ENCODE results near the gene IL22RA2.
A peak's percentile ranks its signal among the peaks of the same experiment; 100 is the strongest.

IL22RA2 gene

DNA sequence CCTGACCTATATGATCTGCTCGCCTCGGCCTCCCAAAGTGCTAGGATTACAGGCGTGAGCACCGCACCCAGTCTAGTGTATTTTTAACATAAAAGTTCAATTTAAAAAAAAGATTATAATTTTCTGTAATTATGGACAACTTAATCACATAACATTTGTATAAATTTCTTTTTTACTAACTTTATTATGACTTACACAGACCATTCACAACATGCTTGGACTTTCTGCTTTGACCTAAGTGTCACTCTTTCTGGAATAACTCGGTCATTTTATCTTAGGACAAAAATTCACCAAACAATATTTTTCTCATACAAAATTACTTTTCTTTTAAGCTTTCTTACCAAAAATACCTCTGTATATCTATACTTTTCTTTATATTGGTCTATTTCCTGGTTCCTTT, 15.4 kb upstream of the IL22RA2 start:
- H3K27me3 Mint-ChIP-seq = no peaks in the 10 kb centered on the region
- peaks cover 2 to 22% of the 10 kb centered on the region in 2 donors for H3K36me3 Mint-ChIP-seq
- H3K4me3 Mint-ChIP-seq = no peak overlapping the region
- no peak overlapping the region for H3K27ac Mint-ChIP-seq
- no peaks in the 10 kb centered on the region for H3K4me1 Mint-ChIP-seq
- peaks cover 19 to 20% of the 10 kb centered on the region in 2 donors for H3K9me3 Mint-ChIP-seq
- DNase-seq = no peak
- no peak for ATAC-seq (replicated peaks)

DNA sequence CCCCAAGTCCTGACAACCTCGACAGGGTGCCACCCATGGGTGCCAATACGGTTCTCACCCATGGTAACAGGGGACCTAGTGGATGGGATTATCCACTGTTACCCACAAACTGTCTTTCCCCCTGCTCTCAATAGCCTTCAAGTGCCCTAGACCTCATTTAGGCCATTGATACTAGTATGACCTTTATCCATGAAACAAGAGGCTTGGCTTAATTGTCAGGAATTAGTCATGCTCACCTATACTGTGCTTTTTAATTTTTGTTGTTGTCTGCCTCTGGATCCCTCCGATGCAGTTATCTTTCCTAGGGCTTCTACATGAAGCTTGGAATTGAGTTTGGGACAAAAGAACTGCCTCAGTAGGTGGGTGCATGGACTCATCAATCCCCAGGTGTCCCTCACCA, 11.8 kb upstream of the IL22RA2 start:
- H3K9me3 Mint-ChIP-seq = peaks cover 23% of the 10 kb centered on the region in 2 donors

DNA sequence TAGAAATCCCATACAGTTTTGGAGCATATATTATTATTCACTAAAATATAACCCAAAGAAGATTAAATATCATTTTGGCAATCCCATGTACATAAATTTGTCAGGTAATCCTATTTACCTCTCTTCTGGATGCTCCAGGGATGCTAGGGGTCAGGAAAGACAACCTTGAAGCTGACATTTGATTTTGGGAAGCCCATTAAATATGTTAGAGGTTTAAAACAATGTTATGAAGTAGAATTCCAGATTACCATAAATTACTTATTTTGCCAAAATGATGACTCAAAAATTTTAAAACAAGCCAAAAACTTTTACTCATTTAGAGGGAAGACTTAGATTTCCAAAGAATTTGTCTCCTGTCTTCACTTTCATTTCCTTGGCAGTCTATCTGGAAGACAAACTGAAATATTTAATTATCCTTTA, 9.2 kb upstream of the IL22RA2 start:
- no peak overlapping the region for H3K27ac Mint-ChIP-seq
- DNase-seq = no peak
- peaks cover 12 to 32% of the 10 kb centered on the region in 2 donors for H3K36me3 Mint-ChIP-seq
- peaks cover 5 to 12% of the 10 kb centered on the region in 2 donors for H3K4me1 Mint-ChIP-seq
- no peak for ATAC-seq (replicated peaks)
- H3K4me3 Mint-ChIP-seq = no peak overlapping the region
- no peaks in the 10 kb centered on the region for H3K27me3 Mint-ChIP-seq
- H3K9me3 Mint-ChIP-seq = peaks cover 24 to 32% of the 10 kb centered on the region in 2 donors

More for the DNA sequence above, 11.8 kb upstream of the IL22RA2 start:
- no peaks in the 10 kb centered on the region for H3K4me1 Mint-ChIP-seq
- H3K27me3 Mint-ChIP-seq = no peaks in the 10 kb centered on the region
- H3K36me3 Mint-ChIP-seq = peaks cover 6 to 24% of the 10 kb centered on the region in 2 donors
- no peak overlapping the region for H3K4me3 Mint-ChIP-seq
- DNase-seq = no peak
- no peak overlapping the region for H3K27ac Mint-ChIP-seq
- ATAC-seq (replicated peaks) = no peak

DNA sequence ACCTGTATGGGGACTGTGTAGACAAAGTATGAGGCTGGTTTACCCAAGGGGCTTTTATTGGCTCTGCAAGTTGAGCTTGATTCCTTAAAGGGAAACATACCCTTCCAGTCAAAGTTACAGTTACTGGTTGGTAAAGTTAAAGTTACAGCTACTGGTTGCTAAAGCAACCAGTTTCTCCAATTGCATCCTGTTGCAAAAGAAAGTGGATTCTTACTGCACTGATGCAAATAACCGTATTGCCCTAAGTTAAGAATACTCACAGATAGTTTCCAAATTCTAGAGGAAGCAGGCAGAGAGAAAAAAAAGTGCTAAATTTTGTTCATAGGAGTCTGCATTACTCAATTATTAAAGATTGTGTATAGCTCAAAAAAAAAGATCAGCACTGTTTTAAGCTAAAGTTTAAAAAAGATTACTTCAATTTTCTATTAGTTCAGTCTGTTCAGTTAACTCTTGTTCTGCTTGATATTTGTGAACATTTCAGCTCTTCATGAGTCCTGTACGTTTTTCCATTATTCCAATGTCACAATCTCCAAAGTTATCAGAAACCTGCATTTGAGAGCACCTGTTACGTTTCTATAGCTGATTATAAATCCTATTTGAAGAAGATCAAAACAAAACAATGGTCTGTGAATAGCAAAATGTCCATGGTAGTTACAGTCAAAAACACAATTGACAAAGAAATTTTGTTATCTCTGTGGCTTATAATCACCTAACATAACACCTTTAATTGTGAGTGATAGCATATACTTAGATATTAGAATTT, 8.6 kb upstream of the IL22RA2 start:
- H3K27me3 Mint-ChIP-seq = no peaks in the 10 kb centered on the region
- peaks cover 7 to 17% of the 10 kb centered on the region in 2 donors for H3K4me1 Mint-ChIP-seq
- H3K36me3 Mint-ChIP-seq = peaks cover 14 to 38% of the 10 kb centered on the region in 2 donors
- H3K27ac Mint-ChIP-seq = no peak overlapping the region
- no peak for ATAC-seq (replicated peaks)
- no peak for DNase-seq
- no peak overlapping the region for H3K4me3 Mint-ChIP-seq
- H3K9me3 Mint-ChIP-seq = peaks cover 24 to 32% of the 10 kb centered on the region in 2 donors

DNA sequence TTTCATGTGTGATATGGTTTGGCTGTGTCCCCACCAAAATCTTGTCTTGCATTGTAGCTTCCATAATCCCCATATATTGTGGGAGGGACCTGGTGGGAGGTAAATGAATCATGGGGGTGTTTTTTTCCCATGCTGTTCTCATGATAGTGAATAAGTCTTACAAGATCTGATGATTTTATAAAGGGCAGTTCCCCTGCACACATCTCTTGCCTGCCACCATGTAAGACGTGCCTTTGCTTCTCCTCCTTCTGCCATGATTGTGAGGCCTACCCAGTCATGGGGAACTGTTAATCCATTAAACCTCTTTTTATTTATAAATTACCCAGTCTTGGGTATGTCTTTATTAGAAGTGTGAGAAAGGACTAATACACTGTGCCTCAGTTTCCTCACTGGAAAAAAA, 4.2 kb upstream of the IL22RA2 start:
- peaks cover 15 to 29% of the 10 kb centered on the region in 2 donors for H3K36me3 Mint-ChIP-seq
- ATAC-seq (replicated peaks) = no peak
- H3K9me3 Mint-ChIP-seq = peaks cover 11 to 16% of the 10 kb centered on the region in 2 donors

DNA sequence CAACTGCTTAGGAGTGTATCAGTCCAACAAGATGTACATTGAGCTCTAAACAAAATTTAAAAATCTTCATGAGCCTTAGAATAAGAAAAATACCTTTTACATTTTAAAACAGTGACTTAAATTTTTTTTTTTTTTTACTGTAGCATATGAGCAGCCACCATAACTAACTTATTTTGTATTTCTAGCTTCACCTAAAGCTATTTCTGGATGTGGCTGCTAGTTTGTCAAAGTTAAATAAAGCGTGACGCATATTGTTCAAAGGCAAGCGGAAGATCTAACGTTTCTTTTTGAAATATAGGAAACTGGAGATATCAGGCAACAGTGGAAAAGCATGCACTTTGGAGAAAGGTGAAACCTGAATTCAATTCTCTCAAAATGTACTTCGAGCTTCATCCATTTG, 3.3 kb upstream of the IL22RA2 start:
- Mint-ChIP-seq H3K36me3 (peaks cover 15 to 29% of the 10 kb centered on the region in 2 donors), H3K9me3 (peaks cover 10 to 16% of the 10 kb centered on the region in 2 donors), H3K27ac (peak overlapping the region; percentile 76), H3K4me3 (peak overlapping the region in 1 of 2 donors; percentile 25), H3K4me1 (peaks cover 32 to 68% of the 10 kb centered on the region in 2 donors), H3K27me3 (no peaks in the 10 kb centered on the region)
- DNase-seq = no peak
- ATAC-seq (replicated peaks) = no peak

More for the DNA sequence above, 4.2 kb upstream of the IL22RA2 start:
- no peak for DNase-seq
- no peak overlapping the region for H3K4me3 Mint-ChIP-seq
- H3K4me1 Mint-ChIP-seq = peaks cover 24 to 59% of the 10 kb centered on the region in 2 donors
- H3K27ac Mint-ChIP-seq = peak overlapping the region; percentile 67
- H3K27me3 Mint-ChIP-seq = no peaks in the 10 kb centered on the region

DNA sequence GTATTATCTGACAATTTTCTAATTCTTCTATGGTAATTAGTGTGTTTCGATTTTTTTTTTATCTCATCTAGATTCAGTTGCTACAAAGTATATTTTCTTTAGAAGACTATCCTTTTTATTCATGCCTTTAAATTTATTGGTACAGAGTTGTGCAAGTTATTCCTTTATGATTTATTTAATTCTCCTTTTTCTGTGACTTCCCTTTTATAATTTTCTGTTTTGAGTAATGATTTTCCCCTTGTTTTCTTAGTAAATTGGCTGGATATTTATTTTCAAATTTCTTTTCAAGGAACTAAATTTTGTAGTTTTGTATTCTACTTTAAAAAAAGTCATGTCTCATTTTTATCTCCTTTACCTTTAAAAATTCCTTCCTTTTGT, 2.4 kb upstream of the IL22RA2 start:
- Mint-ChIP-seq H3K27me3 (no peaks in the 10 kb centered on the region), H3K27ac (peak overlapping the region; percentile 17), H3K4me1 (peaks cover 40 to 76% of the 10 kb centered on the region in 2 donors), H3K9me3 (peaks cover 9 to 13% of the 10 kb centered on the region in 2 donors), H3K4me3 (peak overlapping the region in 1 of 2 donors; percentile 14), H3K36me3 (peaks cover 15 to 27% of the 10 kb centered on the region in 2 donors)
- DNase-seq (no peak), ATAC-seq (replicated peaks) (no peak)

DNA sequence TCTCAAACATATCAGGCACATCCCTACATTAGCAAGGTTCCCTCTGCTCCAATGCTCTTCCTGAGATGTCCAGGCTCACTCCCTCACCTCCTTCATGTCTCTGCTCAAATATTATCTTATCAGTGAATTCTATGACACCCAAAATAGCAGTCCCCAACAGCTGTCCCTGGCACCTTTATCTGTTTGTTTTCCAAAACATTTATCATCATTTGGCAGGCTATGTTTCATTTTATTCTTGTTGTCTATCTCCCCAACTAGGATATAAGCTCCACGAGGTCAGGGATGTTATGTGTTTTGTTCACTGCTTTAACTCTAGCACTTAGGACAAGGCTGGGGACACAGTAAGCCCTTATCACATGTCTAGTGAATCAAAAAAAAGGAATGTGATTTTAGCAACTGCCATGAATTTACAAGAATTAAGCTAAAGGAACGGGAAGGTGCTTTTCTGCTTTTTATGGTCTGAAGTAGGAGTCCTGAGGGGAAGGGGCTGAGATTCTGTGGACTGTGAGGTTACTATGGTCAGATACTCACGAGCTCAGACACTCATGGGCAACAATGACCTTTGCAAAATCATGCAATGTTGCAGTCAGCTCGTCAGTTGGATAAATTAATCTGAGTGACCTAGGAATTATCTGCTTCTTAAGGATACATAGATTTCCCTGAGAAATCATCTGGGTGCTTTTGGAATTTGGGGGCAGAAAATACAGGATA, 1.9 kb upstream of the IL22RA2 start:
- H3K4me1 Mint-ChIP-seq = peaks cover 45 to 82% of the 10 kb centered on the region in 2 donors

DNA sequence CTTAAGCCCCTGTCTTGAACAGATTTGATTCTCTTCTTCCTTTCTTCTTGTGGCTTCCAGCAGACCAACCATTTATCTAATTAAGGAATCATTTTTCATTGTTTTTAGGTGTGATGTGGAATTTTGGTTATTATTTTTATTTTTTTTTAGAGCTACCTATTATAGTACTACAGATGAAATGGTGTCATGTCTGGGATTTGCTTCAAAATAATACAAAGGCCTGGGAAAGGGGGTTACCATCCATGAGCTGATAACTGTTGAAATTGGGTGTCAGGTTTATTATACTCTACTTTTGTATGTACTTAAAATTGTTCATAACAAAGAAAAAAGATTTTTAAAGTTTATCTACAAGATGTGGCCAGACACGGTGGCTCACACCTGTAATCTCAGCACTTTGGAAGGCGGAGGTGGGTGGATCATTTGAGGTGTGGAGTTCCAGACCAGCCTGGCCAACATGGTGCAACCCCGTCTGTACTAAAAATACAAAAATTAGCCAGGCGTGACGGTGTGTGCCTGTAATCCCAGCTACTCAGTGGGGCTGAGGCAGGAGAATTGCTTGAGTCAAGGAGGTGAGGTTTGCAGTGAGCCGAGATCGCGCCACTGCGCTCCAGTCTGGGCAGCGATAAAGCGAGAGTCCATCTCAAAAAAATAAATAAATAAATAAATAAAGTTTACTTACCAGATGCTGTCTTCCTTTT, 561 bp downstream of the IL22RA2 start:
- Mint-ChIP-seq H3K27ac (peak overlapping the region; percentile 88), H3K27me3 (no peaks in the 10 kb centered on the region), H3K36me3 (peaks cover 8 to 22% of the 10 kb centered on the region in 2 donors), H3K9me3 (peaks cover 4 to 8% of the 10 kb centered on the region in 2 donors), H3K4me1 (peaks cover 44 to 92% of the 10 kb centered on the region in 2 donors), H3K4me3 (peak overlapping the region; percentile 50 to 54)
- DNase-seq (no peak), ATAC-seq (replicated peaks) (no peak)

More for the DNA sequence above, 1.9 kb upstream of the IL22RA2 start:
- no peak for ATAC-seq (replicated peaks)
- peak overlapping the region in 1 of 2 donors; percentile 14 for H3K4me3 Mint-ChIP-seq
- H3K27ac Mint-ChIP-seq = peak overlapping the region; percentile 22
- no peaks in the 10 kb centered on the region for H3K27me3 Mint-ChIP-seq
- H3K9me3 Mint-ChIP-seq = peaks cover 5 to 11% of the 10 kb centered on the region in 2 donors
- DNase-seq = no peak
- peaks cover 12 to 26% of the 10 kb centered on the region in 2 donors for H3K36me3 Mint-ChIP-seq

DNA sequence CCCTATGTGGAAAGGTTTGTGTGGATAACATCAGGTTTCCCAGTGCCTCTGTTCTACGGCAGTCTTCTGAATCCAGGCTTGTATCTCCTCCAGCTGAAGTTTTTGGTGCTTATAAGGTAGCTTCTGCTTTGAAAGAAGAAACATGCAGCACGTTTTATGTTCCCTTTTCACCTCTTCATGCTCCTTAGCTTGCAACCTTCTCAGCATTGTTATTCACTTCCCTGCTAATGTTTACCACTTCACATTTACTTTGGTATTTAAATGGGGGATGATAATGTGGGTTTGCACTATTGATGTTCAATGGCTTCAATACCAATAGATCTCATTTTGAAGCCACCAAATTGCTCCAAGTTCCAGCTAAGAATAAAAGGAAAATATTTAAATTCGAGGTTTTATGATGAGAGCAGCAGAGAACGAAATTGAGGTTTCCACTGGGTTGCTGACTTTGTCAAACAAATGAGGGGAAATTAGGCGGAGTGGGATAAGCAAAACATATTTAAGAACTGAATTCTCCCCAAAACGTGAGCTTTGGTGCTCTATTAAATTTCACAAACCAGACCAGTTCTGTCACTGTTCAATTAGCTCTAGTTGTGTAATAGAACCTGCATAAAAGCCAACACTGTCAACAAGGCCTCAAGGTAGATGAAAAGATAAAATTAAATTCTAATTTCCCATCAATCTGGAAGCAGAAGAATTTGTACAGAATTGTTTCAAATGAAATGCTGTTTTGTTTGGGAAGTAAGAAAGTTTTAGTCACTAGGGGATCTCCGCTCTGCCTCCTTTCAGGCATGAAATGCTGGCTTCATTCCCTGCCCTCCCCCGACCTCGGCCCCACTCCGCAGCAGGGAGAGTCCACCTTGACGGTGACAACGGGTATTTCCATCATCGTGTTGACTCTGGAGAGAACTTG, 1.4 kb downstream of the IL22RA2 start:
- peak; percentile 74 for DNase-seq
- Mint-ChIP-seq H3K27ac (peak overlapping the region; percentile 88), H3K27me3 (no peaks in the 10 kb centered on the region), H3K36me3 (peaks cover 6 to 14% of the 10 kb centered on the region in 2 donors), H3K4me3 (peak overlapping the region; percentile 50 to 54), H3K4me1 (peaks cover 47 to 92% of the 10 kb centered on the region in 2 donors), H3K9me3 (peaks cover 5 to 12% of the 10 kb centered on the region in 2 donors)
- ATAC-seq (replicated peaks) = peak; percentile 74 to 78

DNA sequence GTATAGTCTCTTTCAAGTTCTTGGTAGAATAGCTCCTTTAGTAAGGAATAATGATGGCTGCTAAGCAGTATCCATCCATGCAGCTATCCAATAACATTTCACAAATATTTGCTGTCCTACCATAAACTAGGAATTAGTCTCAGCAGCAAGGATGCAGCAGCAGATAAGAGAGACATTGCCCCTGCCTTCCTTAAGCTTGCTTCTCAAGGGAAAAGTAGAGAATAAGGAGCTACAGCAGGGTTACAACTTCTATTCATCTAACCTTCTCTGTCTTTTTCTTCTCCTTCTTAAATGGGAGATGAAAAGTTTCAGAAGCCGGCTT, 2.4 kb downstream of the IL22RA2 start:
- H3K27me3 Mint-ChIP-seq = no peaks in the 10 kb centered on the region
- ATAC-seq (replicated peaks) (no peak), DNase-seq (no peak)
- peaks cover 6 to 17% of the 10 kb centered on the region in 2 donors for H3K36me3 Mint-ChIP-seq
- H3K4me3 Mint-ChIP-seq = peak overlapping the region; percentile 58 to 65
- peaks cover 8 to 18% of the 10 kb centered on the region in 2 donors for H3K9me3 Mint-ChIP-seq
- peak overlapping the region; percentile 91 for H3K27ac Mint-ChIP-seq
- peaks cover 48 to 92% of the 10 kb centered on the region in 2 donors for H3K4me1 Mint-ChIP-seq

DNA sequence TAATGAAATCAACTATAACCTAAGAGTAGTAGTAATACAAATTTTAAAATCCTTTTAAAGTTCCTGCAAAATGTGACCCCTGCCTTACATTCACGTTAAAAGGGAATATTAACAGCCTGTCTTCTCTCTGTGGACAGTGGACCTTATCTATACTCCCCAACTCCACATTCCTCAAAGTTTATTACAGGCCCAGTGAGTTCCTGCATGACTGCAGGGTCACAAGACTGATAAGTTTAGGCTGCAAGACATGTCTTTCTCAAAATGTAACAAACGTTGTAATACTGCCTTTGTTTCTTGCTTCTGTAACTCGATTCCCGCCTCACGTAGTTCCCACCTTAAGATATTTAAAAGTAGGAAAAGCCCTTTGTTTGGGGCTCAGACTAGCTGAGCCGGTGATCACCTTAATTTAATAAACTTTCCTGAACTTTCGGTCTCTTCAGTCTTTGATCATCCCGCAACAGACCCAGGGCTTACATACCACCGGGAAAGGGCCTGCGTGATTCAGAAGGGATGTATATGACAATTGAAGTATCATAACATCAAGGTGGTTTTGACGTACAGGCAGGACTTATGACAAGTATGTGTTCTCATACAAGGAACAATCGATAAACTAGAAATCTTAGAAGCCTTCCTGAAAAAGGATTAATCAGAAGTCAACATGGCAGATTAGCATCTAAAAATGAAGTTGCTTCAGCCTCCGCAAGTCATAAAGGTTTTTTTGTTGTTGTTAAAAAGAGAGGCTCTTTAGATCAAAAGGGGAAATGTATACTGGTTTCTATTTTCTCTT, 3.0 kb downstream of the IL22RA2 start:
- H3K36me3 Mint-ChIP-seq = peaks cover 6 to 18% of the 10 kb centered on the region in 2 donors
- H3K4me1 Mint-ChIP-seq = peaks cover 50 to 92% of the 10 kb centered on the region in 2 donors
- peaks cover 8 to 19% of the 10 kb centered on the region in 2 donors for H3K9me3 Mint-ChIP-seq
- H3K27ac Mint-ChIP-seq = peak overlapping the region; percentile 91
- ATAC-seq (replicated peaks) = no peak
- no peaks in the 10 kb centered on the region for H3K27me3 Mint-ChIP-seq
- DNase-seq = no peak
- H3K4me3 Mint-ChIP-seq = peak overlapping the region in 1 of 2 donors; percentile 65
